Parathyroid adenoma (tissue), 2 donors: ENCODE results near the gene MSI2.
A peak's percentile ranks its signal among the peaks of the same experiment; 100 is the strongest.

Experiments used
- H2AFZ ChIP-seq: fragments of 300-600 bp; sonication (generic); one replicate; pipeline ENCODE4 v1.7.0; 2017; ENCODE audit warnings: antibody characterized with exemption, mild to moderate bottlenecking
- H3K27ac ChIP-seq: fragments of 300-600 bp; sonication (generic); one replicate; pipeline ENCODE4 v1.7.0; 2017
- H3K27me3 ChIP-seq: fragments of 300-600 bp; sonication (generic); one replicate; pipeline ENCODE4 v1.7.0; 2017; ENCODE audit warnings: low read length; ENCODE audit not compliant: control insufficient read depth, insufficient read depth
- H3K36me3 ChIP-seq: fragments of 300-600 bp; sonication (generic); one replicate; pipeline ENCODE4 v1.7.0; 2017; ENCODE audit warnings: low read length; ENCODE audit not compliant: control insufficient read depth, insufficient read depth
- H3K4me1 ChIP-seq: fragments of 300-600 bp; sonication (generic); one replicate; pipeline ENCODE4 v1.7.0; 2017; ENCODE audit warnings: control low read depth
- H3K4me2 ChIP-seq: fragments of 300-600 bp; sonication (generic); one replicate; pipeline ENCODE4 v1.7.0; 2017; ENCODE audit warnings: low read length
- H3K4me3 ChIP-seq: fragments of 300-600 bp; sonication (generic); one replicate; pipeline ENCODE4 v1.7.0; 2017; ENCODE audit warnings: low read depth, low read length
- H3K79me2 ChIP-seq: fragments of 300-600 bp; sonication (generic); one replicate; pipeline ENCODE4 v1.7.0; 2017; ENCODE audit warnings: control low read depth
- H3K9ac ChIP-seq: fragments of 300-600 bp; sonication (generic); one replicate; pipeline ENCODE4 v1.7.0; 2017; ENCODE audit warnings: mild to moderate bottlenecking
- H3K9me3 ChIP-seq: fragments of 300-600 bp; sonication (generic); one replicate; pipeline ENCODE4 v1.7.0; 2017; ENCODE audit warnings: low read length; ENCODE audit not compliant: control insufficient read depth
- TF ChIP-seq, protein P1 (sequence below): fragments of 300-600 bp; sonication (generic); IDR thresholded peaks from one replicate; pipeline ENCODE4 v1.7.0; 2017; ENCODE audit warnings: antibody characterized with exemption, mild to moderate bottlenecking
- donor health status: primary hyperparathyroidism.

MSI2 gene

DNA sequence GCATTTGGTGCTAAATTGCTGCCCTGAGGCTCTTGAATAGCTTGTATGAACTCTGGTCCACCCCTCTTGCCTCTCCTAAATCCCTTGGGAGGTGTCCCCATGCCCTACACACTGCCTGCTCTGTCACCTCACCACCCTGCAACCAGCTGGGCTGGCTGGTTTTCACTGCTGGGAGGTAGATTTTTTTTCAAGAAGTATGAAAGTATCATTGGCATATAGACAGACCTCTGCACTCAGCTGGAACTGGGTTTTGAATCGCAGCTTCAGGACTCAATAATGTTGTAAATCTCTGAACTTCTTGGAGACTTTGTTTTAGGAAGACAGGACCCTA is 184.9 kb downstream of the MSI2 start:
- Histone ChIP-seq H3K4me2 (no peak overlapping the region), H3K4me3 (no peak overlapping the region), H3K27me3 (no peaks in the 10 kb centered on the region), H3K9me3 (no peaks in the 10 kb centered on the region), H3K36me3 (no peaks in the 10 kb centered on the region), H3K4me1 (peaks cover 49% of the 10 kb centered on the region), H3K27ac (peak overlapping the region; percentile 30), H3K9ac (no peak overlapping the region), H3K79me2 (peaks cover 87% of the 10 kb centered on the region), H2AFZ (no peak overlapping the region)
- TF ChIP-seq, protein P1, sequence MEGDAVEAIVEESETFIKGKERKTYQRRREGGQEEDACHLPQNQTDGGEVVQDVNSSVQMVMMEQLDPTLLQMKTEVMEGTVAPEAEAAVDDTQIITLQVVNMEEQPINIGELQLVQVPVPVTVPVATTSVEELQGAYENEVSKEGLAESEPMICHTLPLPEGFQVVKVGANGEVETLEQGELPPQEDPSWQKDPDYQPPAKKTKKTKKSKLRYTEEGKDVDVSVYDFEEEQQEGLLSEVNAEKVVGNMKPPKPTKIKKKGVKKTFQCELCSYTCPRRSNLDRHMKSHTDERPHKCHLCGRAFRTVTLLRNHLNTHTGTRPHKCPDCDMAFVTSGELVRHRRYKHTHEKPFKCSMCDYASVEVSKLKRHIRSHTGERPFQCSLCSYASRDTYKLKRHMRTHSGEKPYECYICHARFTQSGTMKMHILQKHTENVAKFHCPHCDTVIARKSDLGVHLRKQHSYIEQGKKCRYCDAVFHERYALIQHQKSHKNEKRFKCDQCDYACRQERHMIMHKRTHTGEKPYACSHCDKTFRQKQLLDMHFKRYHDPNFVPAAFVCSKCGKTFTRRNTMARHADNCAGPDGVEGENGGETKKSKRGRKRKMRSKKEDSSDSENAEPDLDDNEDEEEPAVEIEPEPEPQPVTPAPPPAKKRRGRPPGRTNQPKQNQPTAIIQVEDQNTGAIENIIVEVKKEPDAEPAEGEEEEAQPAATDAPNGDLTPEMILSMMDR = no peak

DNA sequence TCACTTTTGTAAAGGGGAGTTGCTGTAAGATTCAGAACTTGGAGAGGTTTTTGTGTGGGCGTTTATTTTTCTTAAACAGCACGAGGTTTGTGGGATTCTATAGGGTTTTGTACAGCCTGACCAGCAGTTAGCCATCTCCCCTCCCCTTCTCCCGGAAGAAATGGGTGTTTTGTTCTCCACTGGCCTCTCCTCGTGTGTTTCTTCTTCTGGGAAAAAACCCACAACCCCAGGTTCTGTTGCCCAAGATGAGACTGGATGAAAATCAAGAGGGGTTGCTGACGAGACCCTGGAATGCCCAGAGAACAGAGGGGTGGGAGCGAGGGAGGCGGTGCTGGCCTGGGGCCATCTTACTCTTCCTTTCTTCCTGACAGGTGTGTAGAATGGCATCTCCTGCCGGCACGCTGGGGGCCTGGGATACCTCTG is 186.1 kb downstream of the MSI2 start:
- Histone ChIP-seq H3K9ac (no peak overlapping the region), H3K4me1 (peaks cover 45% of the 10 kb centered on the region), H2AFZ (no peak overlapping the region), H3K9me3 (no peaks in the 10 kb centered on the region), H3K36me3 (no peaks in the 10 kb centered on the region), H3K79me2 (peaks cover 86% of the 10 kb centered on the region), H3K27ac (no peak overlapping the region), H3K4me3 (no peak overlapping the region), H3K27me3 (no peaks in the 10 kb centered on the region), H3K4me2 (no peak overlapping the region)
- TF ChIP-seq, protein P1 = no peak

DNA sequence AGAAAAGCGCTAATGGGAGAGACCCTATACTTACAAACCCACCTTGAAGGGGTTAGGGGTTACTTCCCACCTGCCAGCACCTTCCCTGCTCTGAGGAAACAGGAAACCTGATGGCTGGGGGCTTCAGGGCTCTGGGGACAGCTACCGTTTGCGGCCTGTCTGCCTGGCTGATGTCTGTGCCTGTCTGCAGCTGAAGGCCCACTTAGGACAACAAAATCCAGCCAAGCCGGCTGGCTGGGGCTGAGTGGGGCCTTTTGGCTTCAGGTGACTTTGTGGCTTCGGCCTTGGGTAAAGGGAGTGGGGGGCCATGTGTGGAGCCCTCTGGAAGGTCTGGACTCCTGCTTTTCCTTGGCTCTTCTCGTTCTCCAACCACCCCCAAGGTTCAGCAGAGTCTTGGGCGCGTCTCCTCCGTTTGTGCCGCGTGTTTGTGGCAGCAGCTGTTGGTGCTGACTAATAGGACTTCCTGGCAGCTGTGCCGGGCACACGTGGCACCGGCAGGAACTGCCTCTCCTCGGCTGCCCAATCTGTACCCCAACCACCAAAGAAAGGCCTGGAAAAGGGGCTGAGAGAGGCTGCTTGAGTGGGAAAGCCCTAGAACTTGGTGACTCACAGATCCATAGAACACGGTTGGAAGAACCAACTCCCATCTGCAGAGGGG is 186.7 kb downstream of the MSI2 start:
- Histone ChIP-seq H3K27ac (no peak overlapping the region), H3K4me2 (no peak overlapping the region), H3K9ac (no peak overlapping the region), H3K36me3 (no peaks in the 10 kb centered on the region), H3K79me2 (peaks cover 86% of the 10 kb centered on the region), H3K4me3 (no peak overlapping the region), H3K4me1 (peaks cover 51% of the 10 kb centered on the region), H3K9me3 (no peaks in the 10 kb centered on the region), H3K27me3 (no peaks in the 10 kb centered on the region), H2AFZ (no peak overlapping the region)
- TF ChIP-seq, protein P1 = no peak

DNA sequence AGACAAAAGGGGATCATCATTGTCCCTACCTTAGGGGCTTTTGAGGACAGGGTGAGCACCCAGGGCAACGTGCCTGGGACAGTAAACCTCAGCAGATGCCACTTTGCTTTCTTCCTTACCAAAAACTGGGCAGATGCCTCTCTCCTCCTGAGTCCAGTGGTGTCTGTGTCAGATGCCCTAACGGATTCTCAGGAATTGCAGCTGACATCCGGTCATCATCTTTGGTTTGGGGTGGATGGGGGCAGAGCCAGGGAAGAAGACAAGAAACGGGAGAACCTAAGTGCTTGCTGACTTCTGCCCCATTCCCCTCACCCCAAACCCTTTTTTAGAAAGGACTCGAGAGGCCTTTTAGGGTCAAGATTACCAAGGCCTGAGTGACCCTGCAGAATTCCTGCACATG is 187.5 kb downstream of the MSI2 start:
- no peak overlapping the region for H2AFZ ChIP-seq
- H3K9ac ChIP-seq = no peak overlapping the region
- peaks cover 87% of the 10 kb centered on the region for H3K79me2 ChIP-seq
- no peak overlapping the region for H3K4me2 ChIP-seq
- TF ChIP-seq, protein P1 = no peak
- H3K9me3 ChIP-seq = no peaks in the 10 kb centered on the region
- H3K4me1 ChIP-seq = peaks cover 55% of the 10 kb centered on the region
- no peaks in the 10 kb centered on the region for H3K36me3 ChIP-seq
- no peak overlapping the region for H3K4me3 ChIP-seq
- H3K27ac ChIP-seq = no peak overlapping the region
- no peaks in the 10 kb centered on the region for H3K27me3 ChIP-seq
